Activated gamma-delta T cell treated with anti-CD3 and anti-CD28 coated beads, Interleukin-2, amount 50 U/mL, for 16 hours (primary cell): ENCODE results near the gene ZFX.

ENCODE experiments used
- DNase-seq: peaks from one replicate; pipeline ENCODE4 v3.0.0-alpha.2; 2020; ENCODE audit warnings: low read depth

Gene ZFX

DNA sequence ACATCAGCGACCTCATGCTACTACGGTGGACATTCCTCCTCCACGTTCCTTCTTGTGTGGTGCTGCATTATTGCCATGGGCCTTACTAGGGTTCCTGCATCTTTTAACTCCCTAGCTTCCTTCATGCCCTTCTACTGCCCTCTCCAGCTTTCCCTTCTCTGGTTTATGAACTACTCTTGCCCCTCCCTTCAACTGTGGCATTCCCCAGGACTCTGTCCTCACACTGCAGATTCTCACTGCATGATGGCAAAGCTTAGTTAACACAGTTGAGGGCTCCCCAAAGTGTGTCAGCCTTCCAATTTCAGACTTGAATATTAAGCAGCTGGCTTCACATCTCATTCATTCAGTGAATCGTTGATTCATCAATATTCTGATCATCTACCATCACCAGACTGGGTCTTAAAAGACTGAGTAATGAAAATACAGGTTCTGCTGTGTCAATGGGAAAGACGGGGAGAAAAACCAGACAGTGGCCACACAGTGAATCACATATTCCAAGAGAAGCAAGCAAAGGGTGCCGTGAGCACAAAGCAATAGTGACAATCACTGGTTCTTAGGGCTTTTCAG is 53.0 kb downstream of the ZFX start:
- DNase-seq, result no peak

GRCh38 chrX:24203072-24203808 is 53.7 kb downstream of the ZFX start:
- no peak for DNase-seq

- no peak for DNase-seq
These were observed 54.8 kb downstream of the ZFX start for GRCh38 chrX:24204331-24204730.

DNA sequence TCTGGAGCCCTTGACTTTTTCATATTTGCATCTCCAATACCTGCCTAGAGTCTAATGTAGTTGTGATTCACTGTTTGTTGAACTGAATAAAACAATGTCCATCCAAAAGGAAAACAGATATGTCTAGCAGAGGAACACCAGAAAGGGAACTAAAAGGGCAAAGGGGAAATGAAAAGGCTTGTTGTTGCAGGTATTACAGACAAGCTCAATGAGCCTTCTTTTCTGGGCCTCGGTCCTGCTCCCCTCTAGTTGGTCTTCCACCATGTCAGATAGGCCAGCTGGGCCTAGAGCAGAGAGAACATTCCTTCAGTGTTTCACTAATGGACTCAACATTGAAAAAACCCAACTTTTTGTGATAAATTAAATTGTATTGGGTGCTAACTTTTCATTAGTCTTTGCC is 55.4 kb downstream of the ZFX start:
- no peak for DNase-seq

- no peak for DNase-seq
These were observed 58.3 kb downstream of the ZFX start for GRCh38 chrX:24207826-24208225.

- DNase-seq, result no peak
These were observed 59.1 kb downstream of the ZFX start for GRCh38 chrX:24208496-24209240.

GRCh38 chrX:24210190-24210589 is 60.7 kb downstream of the ZFX start:
- no peak for DNase-seq

GRCh38 chrX:24214568-24214967 is 65.0 kb downstream of the ZFX start:
- DNase-seq, result no peak

DNA sequence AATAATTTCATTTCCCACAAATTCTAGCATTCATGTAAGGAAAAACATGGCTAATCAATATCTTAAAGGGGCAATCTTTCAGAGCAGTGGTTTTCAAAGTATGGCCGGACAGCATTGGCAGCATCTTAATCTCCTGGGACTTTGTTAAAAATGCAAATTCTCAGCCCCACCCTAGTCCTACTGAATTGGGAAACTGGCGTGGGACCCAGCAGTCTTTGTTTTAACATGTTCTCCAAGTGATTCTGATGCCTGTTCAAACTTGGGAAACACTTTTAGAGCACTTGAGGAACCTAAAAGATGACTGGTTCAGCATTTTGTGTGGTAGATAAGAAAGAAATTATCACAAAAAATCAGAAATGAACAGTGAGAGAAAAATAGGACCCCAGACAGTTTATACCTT is 65.7 kb downstream of the ZFX start:
- no peak for DNase-seq

DNA sequence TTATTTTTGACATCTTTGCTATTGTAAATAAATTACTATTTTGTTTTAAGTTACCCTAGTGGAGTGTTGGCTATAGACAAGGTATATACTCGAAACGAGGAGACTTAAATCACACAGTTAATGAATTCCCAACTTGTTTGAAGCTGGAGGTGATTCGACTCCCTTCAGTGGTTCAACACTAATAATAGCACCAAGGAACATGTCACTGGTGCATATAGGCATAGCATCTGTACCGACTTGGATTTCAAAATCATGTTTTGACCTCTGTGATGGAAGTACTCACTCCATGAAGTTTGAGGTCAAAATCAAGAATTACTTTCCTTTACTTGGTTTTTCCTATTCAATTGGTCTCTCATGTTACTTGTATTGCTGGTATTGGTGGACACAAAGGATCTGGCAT is 66.5 kb downstream of the ZFX start:
- DNase-seq, result no peak

GRCh38 chrX:24216827-24217226 is 67.3 kb downstream of the ZFX start:
- DNase-seq, result no peak

GRCh38 chrX:24219320-24219719 is 69.8 kb downstream of the ZFX start:
- DNase-seq, result no peak

DNA sequence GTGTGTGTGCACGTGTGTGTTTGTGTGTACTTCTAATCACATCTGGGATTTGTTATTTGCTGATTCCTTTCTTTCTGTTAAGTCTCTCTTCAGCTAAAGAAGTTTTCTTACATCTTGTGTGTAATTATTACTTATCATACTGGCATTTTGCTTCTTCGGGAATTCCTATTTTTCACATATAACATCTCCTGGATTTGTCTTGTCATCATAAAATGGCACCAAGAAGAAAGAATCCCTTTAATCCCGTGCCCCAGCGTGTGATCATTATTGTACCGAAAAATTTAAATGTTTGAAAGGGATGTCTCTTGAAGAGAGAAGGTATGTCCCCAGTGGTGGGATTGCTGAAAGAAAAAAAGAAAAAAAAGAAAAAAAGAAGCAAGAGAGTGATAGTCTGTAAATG is 72.3 kb downstream of the ZFX start:
- DNase-seq, result no peak

DNA sequence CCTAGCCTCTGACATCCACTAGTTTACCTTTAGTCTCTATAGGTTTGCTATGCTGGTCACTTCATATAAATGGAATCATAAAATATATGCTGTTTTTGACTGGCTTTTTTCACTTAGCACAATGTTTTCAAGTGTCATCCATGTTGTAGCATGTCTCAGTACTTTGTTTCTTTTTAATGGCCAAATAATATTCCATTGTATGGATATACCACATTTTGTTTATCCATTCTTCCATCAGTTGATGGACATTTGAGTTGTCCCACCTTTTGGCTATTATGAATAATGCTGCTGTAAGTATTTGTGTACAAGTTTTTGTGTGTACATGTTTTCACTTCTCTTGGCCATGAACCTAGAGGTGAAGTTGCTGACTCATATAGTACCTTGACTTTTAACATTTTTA is 75.7 kb downstream of the ZFX start:
- no peak for DNase-seq

DNA sequence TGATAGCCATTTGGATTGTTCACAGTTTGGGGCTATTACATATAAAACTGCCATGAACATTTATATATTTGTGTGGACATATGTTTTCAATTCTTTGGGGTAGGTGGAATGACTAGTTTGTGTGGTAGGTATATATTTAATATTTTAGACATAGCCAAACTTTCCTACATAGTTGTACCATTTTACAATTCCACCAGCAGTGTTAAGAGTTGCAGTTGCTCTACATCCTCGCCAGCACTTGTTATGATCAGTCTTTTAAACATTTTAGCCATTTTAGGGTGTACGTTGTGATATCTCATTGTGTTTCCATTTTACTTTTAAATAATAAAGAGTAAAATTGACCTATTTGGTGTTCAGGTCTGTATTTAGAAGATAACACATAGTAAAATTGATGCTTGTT is 76.6 kb downstream of the ZFX start:
- DNase-seq, result no peak

GRCh38 chrX:24228596-24228995 is 79.1 kb downstream of the ZFX start:
- no peak for DNase-seq

DNA sequence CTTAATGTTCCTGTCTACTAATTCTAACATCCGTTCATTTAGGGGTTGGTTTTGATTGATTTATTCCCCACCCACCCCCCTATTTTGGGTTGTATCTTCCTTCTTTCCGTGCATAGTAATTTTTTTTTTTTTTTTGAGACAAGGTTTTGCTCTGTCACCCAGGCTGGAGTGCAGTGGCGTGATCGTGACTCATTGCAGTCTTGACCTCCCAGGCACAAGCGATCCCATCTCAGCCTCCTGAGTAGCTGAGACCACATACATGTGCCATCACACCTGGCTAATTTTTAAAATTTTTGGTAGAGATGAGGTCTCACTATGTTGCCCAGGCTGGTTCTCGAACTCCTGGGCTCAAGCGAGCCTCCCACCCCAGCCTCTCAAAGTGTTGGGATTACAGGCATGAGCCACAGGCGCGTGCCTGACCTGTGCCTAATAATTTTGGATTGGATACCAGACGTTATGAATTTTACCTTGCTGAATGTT is 79.9 kb downstream of the ZFX start:
- no peak for DNase-seq

DNA sequence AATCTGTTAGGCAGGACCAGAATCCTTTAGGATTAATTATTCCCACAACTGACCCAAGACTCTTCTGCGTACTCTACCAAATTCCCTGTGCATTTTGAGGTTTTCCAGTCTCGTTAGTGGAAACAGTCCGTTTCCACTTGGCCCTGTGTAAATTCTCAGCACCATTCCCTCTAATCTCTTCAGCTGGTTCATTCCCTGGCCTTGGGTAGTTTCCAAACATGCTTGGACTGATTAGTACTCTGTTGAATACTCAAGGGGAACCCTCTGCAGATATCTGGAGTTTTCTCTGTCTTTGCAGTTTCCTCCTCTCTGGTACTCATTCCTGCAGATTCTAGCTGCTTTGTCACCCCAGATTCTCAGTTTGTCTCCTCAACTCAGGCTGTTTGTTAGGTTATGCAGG is 80.4 kb downstream of the ZFX start:
- no peak for DNase-seq

DNA sequence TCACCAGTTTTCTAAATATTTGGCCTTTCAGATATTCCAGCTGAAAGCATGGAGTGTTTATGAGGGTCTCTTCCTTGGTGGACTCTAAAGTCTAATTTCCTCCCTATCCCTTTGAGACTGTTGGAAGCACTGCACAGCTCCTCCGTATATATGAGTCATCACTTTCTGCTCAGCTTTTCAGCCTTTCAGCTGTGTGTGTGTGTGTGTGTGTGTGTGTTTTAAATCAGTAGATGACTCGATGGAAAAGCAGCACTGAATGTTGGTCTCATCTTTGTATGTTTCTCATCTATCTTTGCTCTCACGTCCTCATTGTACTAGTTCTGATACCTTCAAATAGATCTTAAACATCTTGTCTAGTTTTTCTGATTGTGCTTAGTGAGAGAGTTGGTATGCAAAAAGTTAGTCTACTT is 81.6 kb downstream of the ZFX start:
- DNase-seq, result no peak

DNA sequence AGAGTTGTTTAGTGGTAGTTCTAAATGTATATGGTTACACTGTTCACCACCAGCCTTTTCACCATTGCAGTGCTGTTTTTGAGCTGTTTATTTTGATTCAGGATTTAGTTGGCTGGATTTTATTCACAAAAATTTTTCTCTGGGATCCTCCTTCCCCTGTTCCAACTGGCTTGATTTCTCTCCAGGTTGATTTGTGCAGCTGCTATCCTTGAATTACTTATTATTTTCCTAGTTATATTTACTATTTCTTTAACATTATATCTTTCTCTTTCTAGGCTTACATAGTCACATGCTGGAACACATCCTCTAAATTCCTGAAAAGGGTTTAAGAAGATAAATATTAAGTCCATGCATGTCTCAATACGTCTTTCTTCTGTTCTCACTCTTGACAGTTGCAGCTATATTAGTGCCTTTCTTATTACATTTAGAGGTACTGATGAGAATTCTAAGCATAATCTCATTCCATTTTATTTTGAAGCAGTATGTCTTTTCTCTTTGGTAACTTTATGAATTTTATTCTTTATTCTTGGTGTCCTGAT is 82.2 kb downstream of the ZFX start:
- no peak for DNase-seq

- DNase-seq, result no peak
These were observed 83.3 kb downstream of the ZFX start for GRCh38 chrX:24232796-24233195.

DNA sequence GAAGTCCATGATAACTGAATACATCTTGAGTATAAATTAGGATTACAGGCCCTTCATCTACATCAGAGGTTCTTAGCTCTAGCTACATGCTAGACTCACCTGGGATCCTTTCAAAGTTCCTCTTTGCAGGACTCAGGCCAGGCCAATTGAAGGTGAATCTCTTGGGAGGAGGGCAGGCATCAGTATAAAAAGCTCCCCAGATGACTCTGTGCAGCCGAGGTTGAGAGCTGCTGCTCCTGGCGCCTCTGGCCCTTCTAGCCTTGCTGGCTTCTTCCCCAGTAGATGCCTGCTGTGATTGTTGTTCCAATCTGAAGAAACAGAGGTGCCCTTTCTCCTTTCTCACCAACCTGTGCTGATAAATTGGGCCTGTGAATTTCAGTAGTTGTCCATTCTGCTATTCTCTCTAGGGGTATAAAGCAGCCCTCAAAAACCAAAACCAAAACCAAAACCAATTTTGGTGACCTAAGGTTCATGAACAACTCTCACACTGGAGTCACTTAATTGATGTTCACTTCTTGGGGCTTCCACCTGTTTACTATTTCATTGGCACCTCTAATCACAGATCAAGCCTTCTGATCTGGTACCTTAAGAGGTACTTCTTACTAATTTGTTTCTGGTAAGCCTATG is 85.7 kb downstream of the ZFX start:
- DNase-seq, result no peak
